ENCODE measurements around the gene UNC5CL.

UNC5CL gene

DNA sequence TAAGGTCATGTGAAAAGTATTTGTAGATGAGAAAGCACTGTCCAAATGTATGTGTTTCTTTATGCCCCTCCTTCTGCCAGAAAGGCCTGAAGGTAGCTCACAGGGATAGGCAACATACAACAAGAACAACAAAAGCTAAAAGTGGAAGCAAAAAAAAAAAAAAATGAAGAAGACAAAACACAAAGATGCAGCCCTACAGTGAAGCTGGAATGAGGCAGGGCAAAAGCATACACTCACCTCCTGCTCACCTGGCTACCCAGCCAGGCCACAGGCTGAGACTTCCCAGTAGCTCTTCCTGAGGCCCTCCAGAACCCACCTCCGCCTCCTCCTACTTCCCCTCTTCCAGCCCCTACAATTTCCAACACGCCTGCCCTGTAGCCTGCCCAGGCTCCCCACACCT, 2.4 kb downstream of the UNC5CL start:
- Histone ChIP-seq H3K27ac (ENCODE audit: low read length) (no peak overlapping the region), H3K4me3 (ENCODE audit: low read depth in 1 of 2, low read length in 2 of 2) (no peak overlapping the region)

DNA sequence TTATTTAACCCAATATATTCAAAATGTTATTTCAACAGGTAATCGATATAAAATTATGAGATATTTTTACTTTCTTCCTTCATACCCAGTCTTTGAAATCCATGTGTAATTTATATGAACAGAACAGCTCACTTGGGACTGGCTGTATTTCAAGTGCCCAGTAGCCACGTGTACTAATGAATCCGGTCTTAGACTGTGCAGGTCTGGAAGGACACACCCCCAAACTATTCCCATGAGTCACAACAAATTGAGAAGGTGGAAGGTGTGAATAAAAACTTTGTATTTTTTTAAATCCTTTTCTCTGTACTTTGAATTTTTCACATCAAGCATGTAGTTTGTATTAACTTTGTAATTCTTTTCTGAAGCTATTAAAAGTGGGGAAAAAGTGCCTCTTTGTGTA, 2.8 kb downstream of the UNC5CL start:
- no peaks in the 10 kb centered on the region for H3K36me3 ChIP-seq (ENCODE audit: control insufficient read depth in 1 of 2, insufficient read depth in 2 of 2, low read length in 2 of 2)
- H3K9me3 ChIP-seq (ENCODE audit: control insufficient read depth in 1 of 2, low read length in 2 of 2): no peaks in the 10 kb centered on the region
- no peaks in the 10 kb centered on the region for H3K4me1 ChIP-seq (ENCODE audit: control insufficient read depth in 1 of 2, insufficient read depth in 2 of 2, low read length in 2 of 2)
- no peaks in the 10 kb centered on the region for H3K27me3 ChIP-seq (ENCODE audit: low read depth, low read length)
- no peak overlapping the region for H3K27ac ChIP-seq (ENCODE audit: low read length)
- H3K4me3 ChIP-seq (ENCODE audit: low read depth in 1 of 2, low read length in 2 of 2): no peak overlapping the region

More for the DNA sequence above, 2.4 kb downstream of the UNC5CL start:
- H3K4me1 ChIP-seq (ENCODE audit: control insufficient read depth in 1 of 2, insufficient read depth in 2 of 2, low read length in 2 of 2): no peaks in the 10 kb centered on the region
- H3K9me3 ChIP-seq (ENCODE audit: control insufficient read depth in 1 of 2, low read length in 2 of 2): no peaks in the 10 kb centered on the region
- no peaks in the 10 kb centered on the region for H3K36me3 ChIP-seq (ENCODE audit: control insufficient read depth in 1 of 2, insufficient read depth in 2 of 2, low read length in 2 of 2)
- no peaks in the 10 kb centered on the region for H3K27me3 ChIP-seq (ENCODE audit: low read depth, low read length)

GRCh38 chr6:41033776-41034175, 5.2 kb downstream of the UNC5CL start:
- Histone ChIP-seq H3K27ac (ENCODE audit: low read length) (no peak overlapping the region), H3K9me3 (ENCODE audit: control insufficient read depth in 1 of 2, low read length in 2 of 2) (no peaks in the 10 kb centered on the region), H3K4me3 (ENCODE audit: low read depth in 1 of 2, low read length in 2 of 2) (no peak overlapping the region), H3K27me3 (ENCODE audit: low read depth, low read length) (no peaks in the 10 kb centered on the region), H3K4me1 (ENCODE audit: control insufficient read depth in 1 of 2, insufficient read depth in 2 of 2, low read length in 2 of 2) (no peaks in the 10 kb centered on the region), H3K36me3 (ENCODE audit: control insufficient read depth in 1 of 2, insufficient read depth in 2 of 2, low read length in 2 of 2) (no peaks in the 10 kb centered on the region)

DNA sequence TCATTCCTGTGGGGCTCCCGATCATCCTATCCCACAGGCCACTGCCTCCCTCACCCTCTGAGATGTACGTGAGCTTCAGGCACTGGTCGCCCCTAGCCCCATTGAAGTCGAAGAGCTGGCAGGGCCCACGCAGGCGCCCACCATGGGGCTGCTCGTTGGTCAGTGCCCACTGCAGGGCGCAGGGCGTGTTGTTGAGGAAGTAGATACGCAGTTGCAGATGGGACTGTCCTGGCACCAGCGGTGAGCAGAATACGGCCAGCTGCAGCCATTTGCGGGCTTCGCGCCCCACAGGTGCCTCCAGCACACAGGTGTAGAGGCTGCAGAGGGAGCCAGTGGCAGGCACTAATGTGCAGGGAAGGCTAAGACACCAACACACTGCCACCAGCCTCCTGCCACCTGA, 6.2 kb downstream of the UNC5CL start:
- Histone ChIP-seq H3K4me3 (ENCODE audit: low read depth in 1 of 2, low read length in 2 of 2) (no peak overlapping the region), H3K9me3 (ENCODE audit: control insufficient read depth in 1 of 2, low read length in 2 of 2) (no peaks in the 10 kb centered on the region), H3K27me3 (ENCODE audit: low read depth, low read length) (no peaks in the 10 kb centered on the region), H3K4me1 (ENCODE audit: control insufficient read depth in 1 of 2, insufficient read depth in 2 of 2, low read length in 2 of 2) (peaks cover 0 to 4% of the 10 kb centered on the region in 2 donors), H3K27ac (ENCODE audit: low read length) (no peak overlapping the region), H3K36me3 (ENCODE audit: control insufficient read depth in 1 of 2, insufficient read depth in 2 of 2, low read length in 2 of 2) (no peaks in the 10 kb centered on the region)

- Histone ChIP-seq H3K4me1 (ENCODE audit: control insufficient read depth in 1 of 2, insufficient read depth in 2 of 2, low read length in 2 of 2) (peaks cover 0 to 9% of the 10 kb centered on the region in 2 donors), H3K9me3 (ENCODE audit: control insufficient read depth in 1 of 2, low read length in 2 of 2) (no peaks in the 10 kb centered on the region), H3K4me3 (ENCODE audit: low read depth in 1 of 2, low read length in 2 of 2) (peak overlapping the region; percentile 55 to 68), H3K36me3 (ENCODE audit: control insufficient read depth in 1 of 2, insufficient read depth in 2 of 2, low read length in 2 of 2) (no peaks in the 10 kb centered on the region), H3K27me3 (ENCODE audit: low read depth, low read length) (no peaks in the 10 kb centered on the region), H3K27ac (ENCODE audit: low read length) (no peak overlapping the region)
These were observed 10.2 kb downstream of the UNC5CL start for GRCh38 chr6:41028561-41029412.

GRCh38 chr6:41027799-41028560, 11.0 kb downstream of the UNC5CL start:
- H3K27ac ChIP-seq (ENCODE audit: low read length): no peak overlapping the region
- H3K9me3 ChIP-seq (ENCODE audit: control insufficient read depth in 1 of 2, low read length in 2 of 2): no peaks in the 10 kb centered on the region
- no peaks in the 10 kb centered on the region for H3K27me3 ChIP-seq (ENCODE audit: low read depth, low read length)
- H3K4me3 ChIP-seq (ENCODE audit: low read depth in 1 of 2, low read length in 2 of 2): peak overlapping the region; percentile 55 to 68
- H3K36me3 ChIP-seq (ENCODE audit: control insufficient read depth in 1 of 2, insufficient read depth in 2 of 2, low read length in 2 of 2): no peaks in the 10 kb centered on the region
- H3K4me1 ChIP-seq (ENCODE audit: control insufficient read depth in 1 of 2, insufficient read depth in 2 of 2, low read length in 2 of 2): peaks cover 0 to 9% of the 10 kb centered on the region in 2 donors

DNA sequence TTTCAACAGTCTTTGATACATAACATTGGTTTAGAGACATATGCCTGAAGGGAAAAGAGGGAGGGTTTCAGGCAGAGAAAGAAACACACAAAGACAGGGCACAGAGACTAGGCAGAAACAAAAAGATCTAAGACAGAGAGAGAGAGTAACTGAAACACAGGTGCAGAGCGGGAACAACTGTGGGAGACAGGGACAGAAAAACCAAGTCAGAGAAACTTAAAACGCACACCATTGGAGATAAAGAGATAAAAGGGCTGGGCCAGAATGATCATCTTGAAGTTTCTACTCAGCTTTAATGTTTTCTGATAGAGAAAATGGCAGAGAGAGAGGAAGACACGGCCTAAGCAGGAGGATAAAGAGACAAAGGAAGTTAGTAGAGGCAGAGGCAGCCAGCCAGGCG, 11.8 kb downstream of the UNC5CL start:
- H3K4me3 ChIP-seq (ENCODE audit: low read depth in 1 of 2, low read length in 2 of 2): peak overlapping the region in 1 of 2 donors; percentile 68
- H3K4me1 ChIP-seq (ENCODE audit: control insufficient read depth in 1 of 2, insufficient read depth in 2 of 2, low read length in 2 of 2): peaks cover 0 to 12% of the 10 kb centered on the region in 2 donors
- no peaks in the 10 kb centered on the region for H3K36me3 ChIP-seq (ENCODE audit: control insufficient read depth in 1 of 2, insufficient read depth in 2 of 2, low read length in 2 of 2)
- H3K27me3 ChIP-seq (ENCODE audit: low read depth, low read length): no peaks in the 10 kb centered on the region
- no peak overlapping the region for H3K27ac ChIP-seq (ENCODE audit: low read length)
- H3K9me3 ChIP-seq (ENCODE audit: control insufficient read depth in 1 of 2, low read length in 2 of 2): no peaks in the 10 kb centered on the region

GRCh38 chr6:41025966-41026530, 13.0 kb downstream of the UNC5CL start:
- Histone ChIP-seq H3K9me3 (ENCODE audit: control insufficient read depth in 1 of 2, low read length in 2 of 2) (no peaks in the 10 kb centered on the region), H3K36me3 (ENCODE audit: control insufficient read depth in 1 of 2, insufficient read depth in 2 of 2, low read length in 2 of 2) (no peaks in the 10 kb centered on the region), H3K27me3 (ENCODE audit: low read depth, low read length) (no peaks in the 10 kb centered on the region), H3K4me1 (ENCODE audit: control insufficient read depth in 1 of 2, insufficient read depth in 2 of 2, low read length in 2 of 2) (peaks cover 0 to 13% of the 10 kb centered on the region in 2 donors), H3K27ac (ENCODE audit: low read length) (no peak overlapping the region), H3K4me3 (ENCODE audit: low read depth in 1 of 2, low read length in 2 of 2) (no peak overlapping the region)

DNA sequence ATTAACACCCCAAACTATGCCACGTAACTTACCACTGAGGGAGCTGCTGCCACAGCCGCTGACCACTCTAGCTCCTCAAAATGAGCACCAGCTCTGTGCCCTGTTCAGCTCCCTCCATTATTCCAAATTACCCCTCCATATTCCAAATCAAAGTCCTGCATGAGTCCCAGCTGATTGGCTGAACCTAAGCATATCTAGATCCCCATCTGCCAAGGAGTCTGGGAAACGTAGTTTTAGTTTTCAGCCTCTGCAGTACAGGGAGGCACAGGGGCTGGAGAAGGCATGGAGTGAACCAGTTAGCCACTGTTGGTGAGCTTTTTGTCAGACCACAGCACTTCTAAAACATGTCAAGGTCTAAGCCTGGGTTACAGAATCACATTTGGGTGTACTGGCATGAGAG, 15.9 kb downstream of the UNC5CL start:
- H3K4me1 ChIP-seq (ENCODE audit: control insufficient read depth in 1 of 2, insufficient read depth in 2 of 2, low read length in 2 of 2): peaks cover 0 to 9% of the 10 kb centered on the region in 2 donors

DNA sequence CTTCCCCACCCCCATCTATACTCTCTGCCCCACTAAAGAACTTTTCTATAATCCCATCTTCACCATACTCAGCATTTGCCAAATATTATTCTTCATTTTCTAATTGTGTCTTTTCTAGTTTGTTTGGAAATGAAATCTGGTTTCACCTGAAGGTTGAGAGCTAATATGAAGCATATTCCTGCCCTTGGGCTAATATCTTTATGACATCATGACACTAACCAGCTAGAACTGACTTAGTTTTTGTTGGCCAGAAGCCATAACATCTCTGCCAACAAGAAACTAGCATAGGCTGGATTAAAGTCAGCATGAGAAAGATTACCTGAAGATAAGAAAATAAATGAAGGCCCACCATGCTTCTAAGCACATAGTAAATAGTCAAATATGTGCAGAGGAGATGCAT, 16.7 kb downstream of the UNC5CL start:
- Histone ChIP-seq H3K27ac (ENCODE audit: low read length) (no peak overlapping the region), H3K9me3 (ENCODE audit: control insufficient read depth in 1 of 2, low read length in 2 of 2) (no peaks in the 10 kb centered on the region), H3K27me3 (ENCODE audit: low read depth, low read length) (no peaks in the 10 kb centered on the region), H3K36me3 (ENCODE audit: control insufficient read depth in 1 of 2, insufficient read depth in 2 of 2, low read length in 2 of 2) (no peaks in the 10 kb centered on the region), H3K4me3 (ENCODE audit: low read depth in 1 of 2, low read length in 2 of 2) (no peak overlapping the region), H3K4me1 (ENCODE audit: control insufficient read depth in 1 of 2, insufficient read depth in 2 of 2, low read length in 2 of 2) (peaks cover 0 to 4% of the 10 kb centered on the region in 2 donors)

More for the DNA sequence above, 15.9 kb downstream of the UNC5CL start:
- no peaks in the 10 kb centered on the region for H3K27me3 ChIP-seq (ENCODE audit: low read depth, low read length)
- no peak overlapping the region for H3K4me3 ChIP-seq (ENCODE audit: low read depth in 1 of 2, low read length in 2 of 2)
- H3K36me3 ChIP-seq (ENCODE audit: control insufficient read depth in 1 of 2, insufficient read depth in 2 of 2, low read length in 2 of 2): no peaks in the 10 kb centered on the region
- H3K27ac ChIP-seq (ENCODE audit: low read length): no peak overlapping the region
- H3K9me3 ChIP-seq (ENCODE audit: control insufficient read depth in 1 of 2, low read length in 2 of 2): no peaks in the 10 kb centered on the region

DNA sequence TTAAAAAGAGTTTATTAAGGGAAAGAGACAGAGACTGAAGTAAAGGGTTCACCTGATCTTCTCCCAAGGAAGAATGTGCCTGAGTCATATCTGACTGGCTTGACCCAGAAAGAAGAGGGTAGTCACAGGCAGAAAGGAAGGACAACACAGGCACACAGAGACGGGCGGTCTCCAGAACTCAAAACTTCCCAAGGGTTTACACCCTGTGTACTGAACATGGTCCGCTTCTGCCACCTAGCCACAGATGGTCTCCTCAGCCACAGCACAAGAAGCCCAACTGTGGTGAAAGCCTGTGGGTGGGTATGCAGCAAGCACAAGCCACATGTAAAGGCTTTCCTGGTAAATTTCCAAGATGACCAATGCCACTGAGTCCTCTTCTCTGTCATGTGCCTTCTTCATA, 17.2 kb downstream of the UNC5CL start:
- no peaks in the 10 kb centered on the region for H3K27me3 ChIP-seq (ENCODE audit: low read depth, low read length)
- no peaks in the 10 kb centered on the region for H3K9me3 ChIP-seq (ENCODE audit: control insufficient read depth in 1 of 2, low read length in 2 of 2)
- no peak overlapping the region for H3K27ac ChIP-seq (ENCODE audit: low read length)
- H3K36me3 ChIP-seq (ENCODE audit: control insufficient read depth in 1 of 2, insufficient read depth in 2 of 2, low read length in 2 of 2): no peaks in the 10 kb centered on the region
- peaks cover 0 to 4% of the 10 kb centered on the region in 2 donors for H3K4me1 ChIP-seq (ENCODE audit: control insufficient read depth in 1 of 2, insufficient read depth in 2 of 2, low read length in 2 of 2)
- H3K4me3 ChIP-seq (ENCODE audit: low read depth in 1 of 2, low read length in 2 of 2): no peak overlapping the region
